ENCODE results near the gene ZSCAN12. TPM values are rescaled to one million over a fixed set of nuclear protein-coding genes. Genes with fewer than 3 reads are reported as not detected.

The ZSCAN12 gene
- total and polyA plus RNA-seq, 2 of the 13 experiments (the other 11 are each of a cell fraction or from before 2014, with no cell fraction given), result 2.8 to 8.9 TPM

- TF ChIP-seq HBP1 (CRISPR knock-in tag; IDR thresholded peaks at IDR 0.05; ENCODE audit: low read depth) (peak; percentile 94), ATF4 (CRISPR knock-in tag; IDR thresholded peaks at IDR 0.05) (no peak), MXD3 (CRISPR knock-in tag; IDR thresholded peaks at IDR 0.05) (peak; percentile 79; the same call in 1 of the 2 replicates), PLRG1 (conservative IDR thresholded peaks at IDR 0.05) (no peak), ZNF160 (CRISPR knock-in tag; IDR thresholded peaks at IDR 0.05) (peak; percentile 98), ZNF546 (CRISPR knock-in tag; conservative IDR thresholded peaks at IDR 0.05) (peak; percentile 88; the same call in 1 of the 2 replicates), ATF7-NPFF (CRISPR knock-in tag; IDR thresholded peaks at IDR 0.05; ENCODE audit: low read depth) (no peak; the same call in 1 of the 2 replicates), CCAR2 (optimal IDR thresholded peaks at IDR 0.05; ENCODE audit: low read depth, low read length) (no peak), ZNF264 (CRISPR knock-in tag; IDR thresholded peaks at IDR 0.05) (no peak; the same call in 1 of the 2 replicates), ZSCAN30 (CRISPR knock-in tag; IDR thresholded peaks at IDR 0.05) (0 out of 2 replicates have a peak, but pooled peaks have one; percentile 77), ZNF235 (CRISPR knock-in tag; IDR thresholded peaks at IDR 0.05; ENCODE audit: borderline replicate concordance) (peak; percentile 91; the same call in 1 of the 2 replicates), TSC22D2 (CRISPR knock-in tag; IDR thresholded peaks at IDR 0.05; ENCODE audit: borderline replicate concordance) (0 out of 2 replicates have a peak, but pooled peaks have one; percentile 61), MXI1 (IDR thresholded peaks at IDR 0.05; ENCODE audit: borderline replicate concordance, low read depth, low read length) (no peak), HOXA3 (CRISPR knock-in tag; IDR thresholded peaks at IDR 0.05) (peak; percentile 96), DNMT1 (CRISPR knock-in tag; IDR thresholded peaks at IDR 0.05) (0 out of 2 replicates have a peak, but pooled peaks have one; percentile 76), PHF5A (CRISPR knock-in tag; IDR thresholded peaks at IDR 0.05; ENCODE audit: low read depth, unreplicated experiment) (peak; percentile 92), RFX1 (IDR thresholded peaks at IDR 0.05) (no peak), ZKSCAN5 (CRISPR knock-in tag; IDR thresholded peaks at IDR 0.05) (no peak; the same call in 1 of the 2 replicates), BCLAF1 (IDR thresholded peaks at IDR 0.05) (no peak), SAP130 (CRISPR knock-in tag; IDR thresholded peaks at IDR 0.05; ENCODE audit: low read depth) (peak; percentile 97), ARID2 (CRISPR knock-in tag; IDR thresholded peaks at IDR 0.05; ENCODE audit: borderline replicate concordance) (no peak), TOE1 (CRISPR knock-in tag; IDR thresholded peaks at IDR 0.05) (peak; percentile 90; the same call in 1 of the 2 replicates), HNF4A (CRISPR knock-in tag; IDR thresholded peaks at IDR 0.05) (peak; percentile 59; the same call in 1 of the 2 replicates), NKX3-1 (CRISPR knock-in tag; IDR thresholded peaks at IDR 0.05) (peak; percentile 86), JUND (CRISPR knock-in tag; IDR thresholded peaks at IDR 0.05) (no peak), CEBPB (IDR thresholded peaks at IDR 0.05; ENCODE audit: borderline replicate concordance, low read depth, low read length) (no peak)
These were observed at the start of gene ZSCAN12 (continued) for GRCh38 chr6:28399350-28400121.

All from HepG2 (cell line).